Endothelial cell of hepatic sinusoid (primary cell): ENCODE measurements around the gene CALY.
"Not testable (repeated sequence)": the region's sequence is repeated elsewhere in the genome, so short reads cannot be mapped to it uniquely, and the experiment has no call there.

Experiments
- in situ Hi-C: cut with HindIII; loops from 2 replicates; pipeline ENCODE4 v1.10.0; 2017; ENCODE audit warnings: low sequenced_read_pairs

Gene CALY, protein sequence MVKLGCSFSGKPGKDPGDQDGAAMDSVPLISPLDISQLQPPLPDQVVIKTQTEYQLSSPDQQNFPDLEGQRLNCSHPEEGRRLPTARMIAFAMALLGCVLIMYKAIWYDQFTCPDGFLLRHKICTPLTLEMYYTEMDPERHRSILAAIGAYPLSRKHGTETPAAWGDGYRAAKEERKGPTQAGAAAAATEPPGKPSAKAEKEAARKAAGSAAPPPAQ

DNA sequence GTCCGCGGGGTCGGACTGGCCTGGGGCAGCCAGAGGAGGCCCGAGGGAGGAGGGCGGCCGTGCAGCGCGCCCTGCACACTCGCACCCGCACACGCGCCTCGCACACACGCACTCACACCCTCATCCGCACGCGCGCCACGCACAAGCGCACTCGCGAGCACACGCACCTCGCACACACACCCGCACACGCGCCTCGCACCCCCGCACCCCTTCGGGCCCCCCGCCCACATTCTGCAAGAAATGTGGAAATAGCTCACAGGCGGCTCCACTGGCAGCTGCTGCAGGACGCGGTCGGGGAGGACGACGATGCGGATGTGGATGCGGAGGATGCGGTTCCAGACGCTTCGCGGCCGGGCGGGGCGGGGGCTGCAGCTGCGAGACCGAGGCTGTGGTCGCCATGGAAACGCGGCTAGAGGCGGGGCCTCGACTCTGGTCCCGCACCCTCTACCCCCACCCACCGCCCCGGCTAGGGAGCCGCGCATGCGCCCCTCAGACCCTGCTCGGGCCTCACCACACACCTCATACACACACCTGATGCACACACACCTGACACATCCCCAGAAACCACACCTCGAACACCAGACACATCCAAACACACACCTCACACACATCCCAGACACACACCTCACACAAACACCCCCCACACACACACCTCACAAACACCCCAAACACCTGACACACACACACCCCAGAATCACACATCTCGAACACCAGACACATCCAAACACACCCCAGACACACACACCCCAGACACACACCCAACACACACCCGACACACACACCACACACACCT lies at the start of gene CALY:
Gene CALY, minus strand, starts transcription at position 320 of the 793 bp plus-strand sequence. CDS start 7,907 bp downstream, outside the sequence.
- in situ Hi-C loops: no loop called here

DNA sequence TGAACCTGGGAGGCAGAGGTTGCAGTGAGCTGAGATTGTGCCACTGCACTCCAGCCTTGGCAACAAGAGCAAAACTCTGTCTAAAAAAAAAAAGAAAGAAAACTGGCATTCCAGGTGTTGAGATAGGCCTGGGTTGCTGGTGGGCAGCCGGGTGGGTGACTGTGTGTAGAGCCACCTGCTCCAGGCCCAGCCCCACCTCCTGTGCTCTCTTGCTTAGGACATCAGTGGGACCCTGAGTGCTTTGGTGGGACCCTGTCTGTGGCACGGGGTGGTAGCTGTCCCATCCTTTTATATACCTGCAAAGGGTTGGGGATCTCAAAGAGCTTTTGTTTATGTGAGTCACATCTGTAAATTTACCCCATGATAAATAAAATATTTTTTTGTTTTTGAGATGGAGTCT lies 48.5 kb upstream of the CALY start:
- in situ Hi-C loops: no loop called here

DNA sequence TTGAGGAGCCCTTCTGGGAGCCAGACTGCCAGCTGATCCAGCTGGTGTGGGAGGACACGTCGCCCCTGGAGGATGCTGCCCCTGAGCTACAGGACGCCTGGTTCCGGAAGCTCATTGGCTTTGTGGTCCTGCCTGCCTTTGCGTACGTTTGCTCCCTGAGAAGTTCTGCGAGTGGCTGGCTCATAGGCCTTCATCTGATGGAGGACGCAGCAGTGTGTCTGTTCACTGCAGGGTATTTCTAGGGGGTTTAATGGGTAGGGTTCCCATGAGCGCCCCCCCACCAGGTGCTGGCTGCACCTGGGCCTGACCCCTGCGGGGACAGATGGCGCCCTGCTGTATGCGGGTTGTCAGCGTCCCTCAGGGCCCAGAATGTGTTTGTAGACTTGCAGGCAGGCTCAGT lies 47.4 kb upstream of the CALY start:
- in situ Hi-C loops: no loop called here

DNA sequence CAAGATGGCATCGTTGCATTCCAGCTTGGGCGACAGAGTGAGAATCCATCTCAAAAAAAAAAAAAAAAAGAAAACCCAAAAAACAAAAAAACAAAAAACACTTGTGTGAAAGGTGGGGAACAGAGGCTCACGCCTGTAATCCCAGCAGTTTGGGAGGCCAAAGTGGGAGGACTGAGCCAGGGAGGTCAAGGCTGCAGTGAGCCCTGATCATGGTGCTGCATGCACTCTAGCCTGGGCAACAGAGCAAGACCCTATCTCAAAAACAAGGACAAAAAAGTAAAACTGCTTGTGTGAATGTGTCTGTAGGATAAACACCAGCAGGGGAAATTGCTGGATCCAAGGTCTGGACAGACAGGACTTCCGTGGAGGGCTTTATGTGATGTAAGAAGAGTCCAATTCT lies 46.9 kb upstream of the CALY start:
- in situ Hi-C loops: no loop called here

DNA sequence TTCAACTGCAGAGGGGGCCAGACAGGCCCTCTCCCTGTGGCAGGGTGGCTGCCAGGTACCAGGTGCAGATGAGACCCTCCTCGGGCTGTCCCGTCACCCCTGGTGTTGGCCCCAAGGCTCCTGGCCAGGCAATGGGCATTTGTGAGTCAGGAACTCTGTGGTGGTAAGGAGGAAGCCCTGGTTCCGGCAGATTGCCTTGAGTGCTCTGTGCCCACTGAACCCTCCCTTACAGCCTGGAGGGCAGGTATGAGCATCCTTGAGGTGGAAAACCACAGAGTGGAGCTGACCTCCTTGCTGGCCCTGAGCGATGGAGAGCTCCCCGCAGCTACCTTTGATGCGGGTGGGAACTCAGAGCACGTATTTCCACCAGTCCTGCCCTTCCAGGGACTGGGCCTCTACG lies 44.3 kb upstream of the CALY start:
- in situ Hi-C loops: no loop called here

DNA sequence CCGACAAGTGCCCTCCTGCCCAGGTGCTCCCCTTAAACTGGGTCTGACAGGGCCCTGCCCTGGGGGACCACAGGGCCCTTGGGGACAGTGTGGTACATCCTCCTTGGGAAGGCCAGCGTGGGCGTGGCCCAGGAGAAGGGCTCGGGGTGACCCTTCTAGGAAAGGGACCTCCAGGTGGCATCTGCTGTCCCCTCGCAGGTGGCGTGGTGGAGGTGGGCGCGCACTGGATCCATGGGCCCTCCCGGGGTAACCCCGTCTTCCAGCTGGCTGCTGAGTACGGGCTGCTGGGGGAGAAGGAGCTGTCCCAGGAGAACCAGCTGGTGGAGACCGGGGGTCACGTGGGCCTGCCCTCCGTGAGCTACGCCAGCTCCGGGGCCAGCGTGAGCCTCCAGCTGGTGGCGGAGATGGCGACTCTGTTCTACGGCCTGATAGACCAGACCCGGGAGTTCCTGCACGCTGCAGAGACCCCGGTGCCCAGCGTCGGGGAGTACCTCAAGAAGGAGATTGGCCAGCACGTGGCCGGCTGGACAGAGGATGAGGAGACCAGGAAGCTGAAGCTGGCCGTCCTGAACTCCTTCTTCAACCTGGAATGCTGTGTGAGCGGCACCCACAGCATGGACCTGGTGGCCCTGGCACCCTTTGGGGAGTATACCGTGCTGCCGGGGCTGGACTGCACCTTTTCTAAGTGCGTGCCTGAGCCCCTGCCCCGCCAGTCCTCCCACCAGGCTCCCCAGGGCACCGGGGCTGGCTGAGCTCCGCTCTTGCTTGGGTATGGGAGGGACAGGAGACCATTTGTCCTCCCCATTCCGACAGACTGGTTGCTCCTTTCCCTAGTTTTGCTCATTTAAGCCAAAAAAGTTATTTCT lies 43.3 kb upstream of the CALY start:
- in situ Hi-C loops: no loop called here

DNA sequence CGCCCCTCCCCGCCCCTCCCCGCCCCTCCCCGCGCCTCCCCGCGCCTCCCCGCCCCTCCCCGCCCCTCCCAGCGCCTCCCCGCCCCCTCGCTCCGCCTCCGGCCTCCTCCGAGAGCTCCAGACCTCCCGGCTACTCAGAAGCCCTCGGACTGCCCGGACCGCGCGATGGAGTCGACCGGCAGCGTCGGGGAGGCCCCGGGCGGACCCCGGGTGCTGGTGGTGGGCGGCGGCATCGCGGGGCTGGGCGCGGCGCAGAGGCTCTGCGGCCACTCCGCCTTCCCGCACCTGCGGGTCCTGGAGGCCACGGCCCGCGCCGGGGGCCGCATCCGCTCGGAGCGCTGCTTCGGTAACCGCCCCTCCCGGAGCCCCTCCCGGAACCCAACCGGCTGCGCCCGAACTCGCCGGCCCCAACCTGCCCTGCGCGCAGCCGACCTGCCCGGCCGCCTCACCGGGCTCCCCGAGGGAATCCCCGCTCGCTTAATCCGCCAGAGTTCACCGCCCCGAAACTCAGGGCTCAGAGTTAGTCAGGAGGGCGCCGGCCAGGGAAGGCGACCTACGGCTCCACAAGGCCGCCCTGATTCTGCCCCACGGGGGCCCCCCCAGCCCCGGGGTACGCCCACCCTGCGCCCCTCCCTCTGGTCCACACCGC lies 42.6 kb upstream of the CALY start, which contains the start of gene PAOX:
Gene PAOX, plus strand, starts transcription at position 111 of the 649 bp plus-strand sequence. Its CDS starts 55 bp downstream, at position 166.
- in situ Hi-C loops: no loop called here

DNA sequence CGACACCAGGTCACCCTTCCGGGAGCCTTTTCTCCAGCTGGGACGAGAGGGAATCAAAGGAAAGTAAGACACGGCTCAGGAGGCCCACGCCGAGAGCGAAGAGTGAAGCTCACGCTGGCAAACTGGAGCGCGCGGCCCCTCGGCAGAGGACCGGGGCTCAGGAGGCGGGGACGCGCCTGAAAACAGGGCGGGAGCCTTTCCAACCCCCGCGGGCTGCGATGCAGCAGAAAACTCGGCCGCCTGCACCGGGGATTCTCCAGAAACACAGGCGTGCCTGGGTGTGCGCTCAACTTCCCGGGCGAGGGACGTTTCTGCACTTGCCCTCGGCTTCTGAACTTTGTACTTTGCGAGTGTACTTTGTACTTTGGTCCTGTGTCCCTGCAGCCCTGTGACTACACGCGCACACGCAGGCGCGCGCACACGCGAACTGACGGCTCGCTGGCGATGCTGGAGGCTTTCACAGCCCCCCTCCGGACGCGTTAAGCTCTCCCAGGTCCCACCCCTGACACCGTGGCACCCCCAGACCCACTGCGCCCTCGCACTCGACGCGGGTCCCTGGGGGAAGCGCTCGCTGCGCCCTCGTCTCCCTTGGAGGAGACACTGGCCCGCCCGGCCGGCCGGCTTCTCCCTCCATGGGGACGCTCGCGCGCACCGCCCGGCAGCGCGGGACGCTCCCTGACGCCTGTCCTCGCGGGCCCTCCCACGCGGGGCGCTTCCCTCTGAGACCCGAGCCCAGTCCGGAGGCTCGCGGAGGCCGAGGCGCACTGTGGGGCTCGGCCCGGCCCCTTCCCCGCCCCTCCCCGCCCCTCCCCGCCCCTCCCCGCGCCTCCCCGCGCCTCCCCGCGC lies 41.8 kb upstream of the CALY start:
- in situ Hi-C loops: no loop called here

DNA sequence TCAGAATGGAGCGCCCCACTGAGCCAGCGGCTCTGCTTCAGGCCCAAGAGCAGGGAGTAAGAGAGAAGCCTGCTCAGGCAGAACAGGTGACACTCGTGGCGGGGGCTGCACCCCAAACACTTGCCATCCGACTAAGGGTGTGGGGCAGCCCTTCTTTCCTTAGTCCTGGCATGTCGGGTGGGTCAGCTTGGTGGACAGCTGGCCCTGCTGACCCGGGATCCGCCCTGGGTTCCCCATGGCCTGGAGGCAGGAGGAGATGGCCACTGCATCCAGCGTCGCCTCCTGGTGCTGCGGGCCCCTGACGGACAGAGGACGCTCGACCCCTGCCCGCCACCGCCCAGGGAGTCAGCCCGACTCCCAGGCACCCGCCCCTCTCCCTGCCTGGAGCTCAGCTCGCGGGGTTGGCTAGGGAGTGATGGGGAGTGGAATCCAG lies 41.1 kb upstream of the CALY start:
- in situ Hi-C loops: no loop called here

DNA sequence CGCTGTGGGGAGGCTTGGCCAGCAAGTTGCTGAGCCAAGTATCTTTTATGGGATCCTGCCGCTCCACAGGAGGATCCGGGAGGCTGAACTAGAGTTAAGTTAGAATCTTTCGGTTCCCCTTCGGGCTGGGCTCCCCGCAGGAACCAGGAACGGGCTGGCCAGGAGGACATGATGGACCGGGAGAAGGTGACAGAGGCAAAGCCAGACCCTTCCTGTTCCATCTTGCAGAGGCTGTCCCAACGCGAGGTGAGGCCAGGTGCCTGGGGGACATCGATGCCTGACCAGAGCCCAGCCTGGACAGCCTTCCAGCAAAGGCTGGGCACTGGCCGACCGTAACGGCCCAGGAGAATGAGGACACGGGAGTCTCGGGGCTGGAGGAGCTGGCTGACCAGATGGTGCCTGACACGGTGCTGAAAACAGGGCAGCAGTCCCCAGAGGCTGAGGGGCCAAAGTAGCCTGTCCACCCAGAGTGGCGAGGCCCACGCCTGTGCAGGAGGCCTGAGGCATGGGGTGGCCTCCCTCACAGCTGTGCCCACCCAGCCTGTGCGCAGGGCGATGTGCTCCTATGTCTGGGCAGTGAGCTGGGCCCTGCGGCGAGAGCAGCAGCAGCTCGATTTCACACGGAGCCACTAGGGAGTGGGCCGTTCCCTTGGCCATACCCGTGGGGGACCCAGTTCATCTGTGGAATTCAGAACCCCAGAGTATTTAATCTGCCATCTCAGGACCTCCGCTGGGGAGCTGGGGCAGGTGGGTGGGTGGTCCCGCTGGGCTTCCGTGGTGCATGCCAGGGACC lies 40.5 kb upstream of the CALY start:
- in situ Hi-C loops: no loop called here

DNA sequence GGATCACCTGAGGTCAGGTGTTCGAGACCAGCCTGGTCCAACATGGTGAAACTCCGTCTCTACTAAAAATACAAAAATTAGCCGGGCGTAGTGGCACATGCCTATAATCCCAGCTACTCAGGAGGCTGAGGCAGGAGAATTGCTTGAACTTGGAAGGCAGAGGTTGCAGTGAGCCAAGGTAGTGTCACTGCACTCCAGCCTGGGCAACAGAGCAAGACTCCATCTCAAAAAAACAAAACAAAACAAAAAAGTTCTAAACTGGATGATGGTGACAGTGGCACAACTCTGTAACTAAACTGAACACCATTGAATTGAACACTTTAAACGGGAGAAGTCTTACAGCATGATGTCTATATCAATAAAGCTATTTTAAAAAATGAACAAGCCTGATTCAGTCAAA lies 39.5 kb upstream of the CALY start:
- in situ Hi-C loops: not testable (repeated sequence)

DNA sequence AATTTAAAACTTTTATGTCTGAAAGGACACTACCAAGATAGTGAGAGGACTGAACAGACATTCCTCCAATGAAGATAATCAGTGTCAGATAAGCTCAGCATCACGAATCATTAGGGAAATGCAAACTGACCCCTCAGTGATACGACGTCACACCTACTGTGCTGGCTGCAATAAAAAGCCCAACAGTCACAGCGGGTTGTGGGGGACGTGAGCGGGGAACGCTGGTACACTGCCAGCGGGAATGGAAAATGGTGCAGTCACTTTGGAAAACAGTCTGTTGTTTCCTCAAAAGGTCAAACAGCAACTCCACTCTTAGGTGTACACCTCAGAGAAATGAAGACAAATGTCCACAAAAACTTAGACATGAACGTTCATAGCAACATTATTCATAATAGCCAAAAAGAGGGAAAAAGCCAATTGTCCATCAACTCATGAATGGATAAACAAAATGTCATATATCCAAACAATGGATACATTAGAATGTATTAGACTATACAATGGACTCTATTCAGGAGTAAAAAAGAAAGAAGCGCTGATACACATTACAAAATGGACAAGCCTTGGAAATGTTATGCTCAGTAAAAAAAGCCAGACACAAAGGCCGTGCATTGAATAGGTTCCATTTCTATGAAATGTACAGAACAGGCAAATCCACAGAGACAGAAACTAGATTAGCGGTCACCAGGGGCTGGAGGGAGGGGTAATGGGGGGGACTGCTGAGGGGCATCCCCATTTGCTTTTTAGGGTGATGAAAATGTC lies 38.8 kb upstream of the CALY start:
- in situ Hi-C loops: no loop called here

DNA sequence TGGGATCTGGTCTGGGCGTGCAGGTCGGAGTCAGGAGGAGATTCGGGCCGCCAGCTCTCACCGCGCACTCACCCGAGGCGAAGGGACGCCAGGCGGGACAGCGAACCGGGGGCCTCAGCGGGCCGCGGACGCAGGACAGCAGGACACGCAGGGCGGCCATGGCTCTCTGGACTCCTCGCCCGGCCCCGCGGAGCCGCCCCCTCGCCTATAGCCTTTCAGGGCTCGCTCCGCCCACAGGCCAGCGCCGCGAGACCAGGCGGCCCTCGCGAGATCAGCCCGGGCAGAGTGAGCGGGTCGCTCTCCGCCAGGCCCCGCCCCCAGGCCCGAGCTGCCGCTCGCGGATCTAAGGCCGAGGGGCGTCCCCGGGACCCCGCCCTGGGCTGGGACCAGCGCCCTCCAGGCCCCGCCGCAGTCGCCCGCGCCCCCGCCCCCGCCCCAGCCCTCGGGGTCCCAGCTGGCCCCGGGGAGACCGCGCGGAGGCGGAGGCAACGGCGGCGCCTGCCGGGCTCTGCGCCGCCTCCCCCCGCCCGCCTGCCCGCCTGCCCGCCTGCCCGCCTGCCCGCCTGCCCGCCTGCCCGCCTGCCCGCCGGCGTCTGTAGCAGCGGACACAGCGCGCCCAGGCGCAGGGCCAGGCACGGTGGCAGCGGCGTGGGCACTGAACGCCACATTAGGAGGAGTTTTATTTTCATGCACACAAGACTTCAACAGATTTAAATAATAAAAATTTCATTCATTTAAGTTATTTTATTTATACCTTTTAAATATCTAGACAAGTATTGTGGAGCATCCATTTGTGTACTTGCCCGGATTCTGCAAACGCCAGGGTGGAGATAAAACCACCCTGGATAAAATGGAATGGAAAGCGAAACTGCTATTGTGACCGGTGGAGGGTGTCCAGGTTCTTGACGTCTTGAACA lies 36.7 kb upstream of the CALY start, which contains the start of gene ECHS1:
Gene ECHS1, minus strand, starts transcription at position 181 of the 917 bp plus-strand sequence. Its CDS starts 21 bp downstream, at position 160.
- in situ Hi-C loops: no loop called here

DNA sequence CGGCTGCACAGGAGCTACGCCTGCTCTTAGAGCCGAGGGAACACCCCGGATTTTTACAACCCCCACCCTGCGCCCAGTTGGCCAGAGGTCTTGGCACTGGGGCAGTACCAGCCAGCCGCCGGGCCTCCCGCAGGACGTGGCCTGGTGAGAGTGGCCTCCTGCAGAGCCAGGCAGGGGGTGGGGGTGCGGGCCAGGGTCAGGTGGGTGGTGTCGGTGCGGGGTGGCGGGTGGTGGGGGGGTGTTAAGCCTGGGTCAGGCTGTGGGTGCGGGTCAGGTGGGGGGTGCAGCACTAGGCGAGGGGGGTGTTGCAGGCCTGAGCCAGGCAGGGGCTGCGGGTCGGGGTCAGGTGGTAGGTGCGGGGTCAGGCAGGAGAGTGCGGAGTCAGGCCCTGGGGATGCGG lies 35.8 kb upstream of the CALY start:
- in situ Hi-C loops: no loop called here

DNA sequence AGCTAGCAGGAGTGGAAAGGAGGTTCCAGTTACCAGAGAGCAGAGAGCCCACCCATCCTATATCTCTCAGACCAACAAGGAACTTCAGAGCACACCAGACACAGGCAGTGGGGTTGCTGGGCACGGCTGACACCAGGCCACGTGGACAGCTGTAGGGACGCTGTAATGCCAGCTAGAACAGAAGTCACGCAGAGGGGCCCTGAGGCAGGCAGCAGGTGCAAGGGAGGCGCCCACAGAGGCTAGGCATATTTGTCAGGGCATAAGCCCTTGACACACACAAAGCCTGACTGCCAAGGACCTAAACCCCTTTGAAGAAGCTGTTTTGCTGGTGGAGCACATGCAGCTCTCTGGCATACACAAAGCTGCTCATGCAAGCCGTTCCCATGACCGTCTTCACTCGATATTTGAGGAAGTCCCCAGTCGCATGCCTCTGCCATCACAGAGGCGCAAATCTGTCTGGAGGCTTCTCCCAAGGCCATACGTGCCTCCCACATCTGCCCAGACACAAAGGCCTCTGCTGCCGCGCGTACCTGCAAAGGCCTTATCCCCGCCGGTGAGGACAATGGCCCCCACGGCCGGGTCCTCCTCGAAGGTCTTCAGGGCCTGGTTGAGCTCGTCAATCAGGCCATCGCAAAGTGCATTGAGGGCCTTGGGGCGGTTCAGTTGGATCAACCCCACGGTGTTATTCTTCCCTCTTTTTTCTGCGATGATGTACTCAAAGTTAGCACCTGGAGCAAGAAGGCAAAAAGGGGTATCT lies 33.5 kb upstream of the CALY start:
- in situ Hi-C loops: no loop called here

DNA sequence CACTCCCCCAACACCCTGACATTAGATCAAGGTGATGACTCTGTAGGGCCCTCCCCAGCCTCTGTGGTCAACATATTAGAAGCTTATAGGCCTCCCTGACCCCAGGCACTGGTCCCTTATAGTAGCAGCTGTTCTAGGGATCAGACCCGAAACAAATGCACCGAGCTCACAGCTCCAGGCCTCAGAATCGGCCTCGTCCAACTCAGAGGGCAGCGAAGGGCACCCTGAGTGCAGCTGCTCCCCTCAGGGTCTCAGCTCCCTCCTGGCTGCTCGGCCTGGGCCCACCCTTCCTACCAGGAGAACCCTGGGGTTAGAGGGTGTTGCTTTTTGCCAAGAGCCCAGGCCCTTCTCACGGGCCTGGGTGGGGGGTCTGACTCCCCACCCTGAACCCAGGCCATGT lies 31.5 kb upstream of the CALY start:
- in situ Hi-C loops: loop anchor here (10.0 kb wide), 1 partner anchor 63 kb away; the partner anchor contains the start of genes TUBGCP2 and ZNF511
